ENCODE results near the gene STIMATE.

Gene STIMATE

GRCh38 chr3:52788890-52789745 lies 108.2 kb downstream of the STIMATE start:
- no peak for DNase-seq

GRCh38 chr3:52787672-52788625 lies 109.4 kb downstream of the STIMATE start:
- no peak for DNase-seq

- no peak for DNase-seq
Observed at GRCh38 chr3:52787246-52787645, 110.1 kb downstream of the STIMATE start.
